Lower leg skin (tissue), 3 donors: ENCODE results near the gene PSME2.

ENCODE experiments used
- POLR2A ChIP-seq, 2 donors: fragments of 450-650 bp; IDR thresholded peaks; one replicate each; pipeline ENCODE4 v1.6.1; 2016 to 2017; ENCODE audit warnings: antibody characterized with exemption in 2 of 2, mild to moderate bottlenecking in 1 of 2, moderate library complexity in 1 of 2
- TF ChIP-seq, protein P1 (sequence below), 3 donors: fragments of 450-650 bp; IDR thresholded peaks; one replicate each; pipeline ENCODE4 v1.5.1; 2016; ENCODE audit warnings: antibody characterized with exemption in 3 of 3, mild to moderate bottlenecking in 3 of 3, moderate library complexity in 2 of 3

GRCh38 chr14:24187539-24187915 is 41.1 kb upstream of the PSME2 start:
- TF ChIP-seq, protein P1, sequence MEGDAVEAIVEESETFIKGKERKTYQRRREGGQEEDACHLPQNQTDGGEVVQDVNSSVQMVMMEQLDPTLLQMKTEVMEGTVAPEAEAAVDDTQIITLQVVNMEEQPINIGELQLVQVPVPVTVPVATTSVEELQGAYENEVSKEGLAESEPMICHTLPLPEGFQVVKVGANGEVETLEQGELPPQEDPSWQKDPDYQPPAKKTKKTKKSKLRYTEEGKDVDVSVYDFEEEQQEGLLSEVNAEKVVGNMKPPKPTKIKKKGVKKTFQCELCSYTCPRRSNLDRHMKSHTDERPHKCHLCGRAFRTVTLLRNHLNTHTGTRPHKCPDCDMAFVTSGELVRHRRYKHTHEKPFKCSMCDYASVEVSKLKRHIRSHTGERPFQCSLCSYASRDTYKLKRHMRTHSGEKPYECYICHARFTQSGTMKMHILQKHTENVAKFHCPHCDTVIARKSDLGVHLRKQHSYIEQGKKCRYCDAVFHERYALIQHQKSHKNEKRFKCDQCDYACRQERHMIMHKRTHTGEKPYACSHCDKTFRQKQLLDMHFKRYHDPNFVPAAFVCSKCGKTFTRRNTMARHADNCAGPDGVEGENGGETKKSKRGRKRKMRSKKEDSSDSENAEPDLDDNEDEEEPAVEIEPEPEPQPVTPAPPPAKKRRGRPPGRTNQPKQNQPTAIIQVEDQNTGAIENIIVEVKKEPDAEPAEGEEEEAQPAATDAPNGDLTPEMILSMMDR (IDR thresholded peaks at IDR 0.05), result no peak
- TF ChIP-seq POLR2A (IDR thresholded peaks at IDR 0.05), result no peak
